Epidermal melanocyte (primary cell): ENCODE results near the gene TBC1D8B.
A peak's percentile ranks its signal among the peaks of the same experiment; 100 is the strongest.
"Not testable (repeated sequence)": the region's sequence is repeated elsewhere in the genome, so short reads cannot be mapped to it uniquely, and the experiment has no call there.

ENCODE experiments used
- DNase-seq: peaks from one replicate; pipeline ENCODE4 v3.0.0; 2011; ENCODE audit warnings: low spot score; ENCODE audit not compliant: insufficient read length

TBC1D8B gene

GRCh38 chrX:106802388-106803275 lies at the start of gene TBC1D8B:
Gene TBC1D8B, plus strand, starts transcription at chrX:106802673. Its CDS starts 181 bp downstream, at chrX:106802854.
- DNase-seq: peak; percentile 33

DNA sequence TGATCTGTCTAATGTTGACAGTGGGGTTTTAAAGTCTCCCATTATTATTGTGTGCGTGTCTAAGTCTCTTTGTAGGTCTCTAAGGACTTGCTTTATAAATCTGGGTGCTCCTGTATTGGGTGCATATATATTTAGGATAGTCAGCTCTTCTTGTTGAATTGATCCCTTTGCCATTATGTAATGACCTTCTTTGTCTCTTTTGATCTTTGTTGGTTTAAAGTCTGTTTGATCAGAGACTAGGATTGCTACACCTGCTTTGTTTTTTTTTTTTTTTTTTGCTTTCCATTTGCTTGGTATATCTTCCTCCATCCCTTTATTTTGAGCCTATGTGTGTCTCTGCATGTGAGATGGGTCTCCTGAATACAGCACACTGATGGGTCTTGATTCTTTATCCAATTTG lies 33.2 kb upstream of the TBC1D8B start:
- not testable (repeated sequence) for DNase-seq

DNA sequence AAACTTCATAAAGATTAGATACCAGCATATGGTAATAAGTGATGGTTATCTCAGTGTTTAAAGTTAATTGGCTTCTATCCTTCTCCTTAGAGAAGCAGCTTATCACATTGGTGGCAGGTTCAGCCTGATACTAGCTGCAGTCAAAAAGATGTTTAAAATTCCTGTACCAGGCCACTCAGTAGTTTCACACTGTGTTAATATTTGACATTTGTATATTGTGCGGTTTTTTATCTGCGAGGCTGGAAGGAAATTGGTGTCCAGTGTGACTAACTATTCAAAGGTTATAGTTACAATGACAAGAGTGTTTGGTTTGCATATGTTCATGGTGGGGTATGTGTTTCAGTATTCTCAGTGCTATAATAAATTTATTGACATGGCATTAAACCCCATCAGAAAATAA lies 27.5 kb upstream of the TBC1D8B start:
- no peak for DNase-seq

GRCh38 chrX:106780264-106780663 lies 22.2 kb upstream of the TBC1D8B start:
- DNase-seq: no peak

- no peak for DNase-seq
These were observed 21.7 kb upstream of the TBC1D8B start for GRCh38 chrX:106780664-106781377.

GRCh38 chrX:106783716-106784115 lies 18.8 kb upstream of the TBC1D8B start:
- DNase-seq: no peak

- peak; percentile 15 for DNase-seq
These were observed 11.0 kb upstream of the TBC1D8B start for GRCh38 chrX:106791495-106791894.

- DNase-seq: no peak
These were observed 448 bp upstream of the TBC1D8B start for GRCh38 chrX:106802063-106802387.

DNA sequence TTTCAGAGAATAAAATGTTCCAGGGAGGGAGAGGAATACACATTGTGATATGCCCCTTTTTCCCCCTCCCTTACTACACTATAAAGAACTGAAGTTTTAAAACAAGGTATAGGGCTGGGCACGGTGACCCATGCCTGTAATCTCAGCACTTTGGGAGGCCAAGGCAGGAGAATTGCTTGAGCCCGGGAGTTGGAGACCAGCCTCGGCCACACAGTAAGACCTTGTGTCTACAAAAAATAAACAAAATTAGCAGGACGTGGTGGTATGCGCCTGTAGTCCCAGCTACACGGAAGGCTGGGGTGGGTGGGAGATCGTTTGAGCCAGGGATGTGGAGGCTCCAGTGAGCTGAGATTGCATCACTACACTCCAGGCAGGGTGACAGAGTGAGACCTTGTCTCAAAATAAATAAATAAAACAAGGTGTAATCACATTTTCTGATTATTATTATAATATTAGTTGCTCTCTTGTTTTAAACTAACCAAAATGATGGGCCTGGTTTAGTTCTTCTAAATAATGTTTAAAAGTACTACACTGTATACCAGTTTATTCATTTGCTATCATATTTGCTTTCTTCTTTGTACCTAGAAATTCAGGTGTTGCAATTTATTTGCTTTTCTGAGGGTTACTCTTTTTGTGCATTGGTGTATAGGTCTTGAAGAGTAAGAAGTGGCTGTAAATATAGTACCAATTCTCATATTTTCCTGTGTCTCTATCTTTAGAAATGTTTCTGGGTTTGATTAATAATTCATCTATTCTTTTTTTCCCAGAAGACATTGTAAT lies 8.8 kb downstream of the TBC1D8B start:
- DNase-seq: no peak

GRCh38 chrX:106812930-106813329 lies 10.5 kb downstream of the TBC1D8B start:
- not testable (repeated sequence) for DNase-seq

DNA sequence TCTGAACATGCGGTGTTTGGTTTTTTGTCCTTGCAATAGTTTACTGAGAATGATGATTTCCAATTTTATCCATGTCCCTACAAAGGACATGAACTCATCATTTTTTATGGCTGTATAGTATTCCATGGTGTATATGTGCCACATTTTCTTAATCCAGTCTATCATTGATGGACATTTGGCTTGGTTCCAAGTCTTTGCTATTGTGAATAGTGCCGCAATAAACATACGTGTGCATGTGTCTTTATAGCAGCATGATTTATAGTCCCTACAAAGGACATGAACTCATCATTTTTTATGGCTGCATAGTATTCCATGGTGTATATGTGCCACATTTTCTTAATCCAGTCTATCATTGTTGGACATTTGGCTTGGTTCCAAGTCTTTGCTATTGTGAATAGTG lies 11.6 kb downstream of the TBC1D8B start:
- DNase-seq: not testable (repeated sequence)

DNA sequence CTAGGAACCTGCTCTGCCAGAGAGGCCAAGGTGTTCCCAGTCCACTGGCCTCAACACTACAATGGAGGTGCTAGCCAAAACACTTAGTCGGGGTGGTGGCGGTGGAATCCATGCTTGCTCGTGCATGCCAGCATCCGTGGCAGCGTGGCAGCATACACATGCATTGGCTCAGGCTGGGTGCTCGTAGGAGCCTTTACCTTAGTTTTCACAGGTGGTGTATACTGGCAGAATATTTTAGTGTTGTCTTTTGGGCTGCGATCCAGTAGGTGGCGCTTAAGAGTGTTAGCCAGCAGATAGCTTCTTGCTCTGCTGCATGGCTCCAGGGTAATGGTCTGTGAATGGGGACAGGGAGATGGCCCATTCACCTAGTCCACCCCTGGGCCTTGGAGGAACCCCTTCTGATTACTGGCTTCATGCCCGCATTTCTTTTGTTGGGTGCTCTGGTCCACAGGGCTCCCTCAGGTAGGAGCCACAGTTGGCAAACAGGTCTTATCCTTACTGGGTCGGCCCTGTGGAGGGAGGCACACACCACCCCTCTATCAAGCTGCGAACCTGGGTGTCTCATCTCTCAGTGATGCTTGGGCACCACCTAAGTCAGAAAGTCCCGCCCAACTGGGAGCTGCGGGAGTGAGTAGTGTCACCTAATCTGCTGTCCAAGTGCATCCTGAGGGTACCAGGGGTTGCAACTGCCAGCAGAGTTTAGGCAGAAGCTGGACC lies 60.7 kb downstream of the TBC1D8B start:
- no peak for DNase-seq

DNA sequence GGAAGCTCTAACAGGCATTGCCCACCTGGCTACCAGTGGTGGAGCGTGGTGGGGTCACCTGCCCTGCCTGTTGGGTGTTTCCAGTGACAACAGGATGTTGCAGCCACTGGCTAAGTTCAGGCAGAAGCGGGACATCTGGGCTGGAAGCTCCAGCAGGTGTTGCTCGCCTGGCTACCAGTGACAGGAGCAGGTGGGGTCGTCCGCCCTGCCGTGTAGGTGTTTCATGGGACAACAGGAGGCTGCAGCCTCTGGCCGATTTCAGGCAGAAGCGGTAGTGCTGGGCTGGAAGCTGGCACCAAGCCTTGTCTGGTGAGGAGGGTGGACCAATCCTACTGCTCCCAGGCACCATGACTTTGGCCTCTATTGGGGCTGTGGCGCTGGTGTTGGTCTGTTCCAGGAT lies 61.2 kb downstream of the TBC1D8B start:
- no peak for DNase-seq

DNA sequence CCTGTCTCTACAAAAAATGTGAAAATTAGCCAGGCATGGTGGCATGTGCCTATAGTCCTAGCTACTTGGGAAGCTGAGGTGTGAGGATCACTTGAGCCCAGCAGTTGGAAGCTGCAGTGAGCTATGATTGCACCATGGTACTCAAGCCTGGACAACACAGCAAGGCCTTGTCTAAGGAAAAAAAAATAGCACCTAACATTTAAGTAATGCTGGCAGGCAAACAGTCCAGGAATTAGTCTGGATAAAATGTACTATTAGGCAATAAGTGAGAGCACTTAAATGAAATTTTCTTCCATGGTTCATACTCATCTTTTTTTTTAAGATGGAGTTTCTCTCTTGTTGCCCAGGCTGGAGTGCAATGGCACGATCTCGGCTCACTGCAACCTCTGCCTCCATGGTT lies 70.3 kb downstream of the TBC1D8B start:
- DNase-seq: not testable (repeated sequence)

DNA sequence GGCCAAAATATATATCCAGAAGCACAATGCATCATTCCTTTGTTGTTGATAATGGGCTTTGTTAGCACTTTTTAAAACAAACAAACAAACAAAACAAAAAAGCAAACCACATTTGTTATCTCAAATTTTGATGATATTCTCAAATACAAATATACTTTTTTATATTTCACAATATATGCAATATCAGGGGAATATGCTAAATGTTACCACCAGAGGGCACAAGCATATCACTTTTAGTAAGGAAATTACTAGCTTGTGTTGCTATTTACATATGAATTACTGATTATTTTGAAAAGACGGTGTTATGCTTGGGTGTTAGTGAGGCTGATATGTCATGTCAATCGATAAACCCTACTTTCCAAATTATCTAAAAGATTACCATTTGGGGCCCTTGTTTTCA lies 71.6 kb downstream of the TBC1D8B start:
- no peak for DNase-seq

DNA sequence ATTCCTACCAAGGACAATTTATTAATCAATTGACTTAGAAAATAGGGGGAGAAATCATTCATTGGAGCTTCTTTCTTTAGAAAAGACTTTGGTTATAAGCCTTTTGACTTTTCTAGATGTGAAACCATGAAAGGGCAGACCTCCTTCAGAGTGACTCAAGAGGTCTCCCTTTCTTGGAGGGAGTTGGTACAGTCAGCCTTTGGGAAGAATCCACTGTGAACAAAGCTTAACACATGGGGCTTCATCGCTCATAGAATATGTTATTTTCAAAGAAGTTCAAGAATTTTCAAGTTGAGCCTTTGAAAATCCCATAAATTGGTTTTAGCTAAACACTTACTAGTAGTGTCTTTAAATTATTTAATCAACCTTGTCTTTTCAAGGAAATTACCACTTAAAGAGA lies 72.7 kb downstream of the TBC1D8B start:
- DNase-seq: no peak

DNA sequence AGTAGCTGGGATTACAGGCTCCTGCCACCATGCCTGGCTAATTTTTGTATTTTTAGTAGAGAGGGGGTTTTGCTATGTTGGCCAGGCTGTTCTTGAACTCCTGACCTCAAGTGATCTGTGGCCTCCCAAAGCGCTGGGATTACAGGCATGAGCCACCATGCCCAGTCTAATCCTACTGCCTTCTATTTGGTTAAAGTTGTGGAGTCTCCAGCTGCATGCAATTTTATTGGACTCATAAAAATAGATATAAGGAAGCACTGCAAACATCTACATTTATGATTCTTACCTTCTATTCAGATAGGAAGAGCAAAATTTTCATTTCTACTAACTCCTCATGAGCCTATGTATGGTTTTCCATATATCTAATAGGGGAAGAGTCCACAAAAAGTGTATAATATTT lies 87.0 kb downstream of the TBC1D8B start:
- DNase-seq: no peak

GRCh38 chrX:106891762-106892460 lies 89.4 kb downstream of the TBC1D8B start:
- DNase-seq: no peak

- no peak for DNase-seq
These were observed 92.0 kb downstream of the TBC1D8B start for GRCh38 chrX:106894392-106894909.

DNA sequence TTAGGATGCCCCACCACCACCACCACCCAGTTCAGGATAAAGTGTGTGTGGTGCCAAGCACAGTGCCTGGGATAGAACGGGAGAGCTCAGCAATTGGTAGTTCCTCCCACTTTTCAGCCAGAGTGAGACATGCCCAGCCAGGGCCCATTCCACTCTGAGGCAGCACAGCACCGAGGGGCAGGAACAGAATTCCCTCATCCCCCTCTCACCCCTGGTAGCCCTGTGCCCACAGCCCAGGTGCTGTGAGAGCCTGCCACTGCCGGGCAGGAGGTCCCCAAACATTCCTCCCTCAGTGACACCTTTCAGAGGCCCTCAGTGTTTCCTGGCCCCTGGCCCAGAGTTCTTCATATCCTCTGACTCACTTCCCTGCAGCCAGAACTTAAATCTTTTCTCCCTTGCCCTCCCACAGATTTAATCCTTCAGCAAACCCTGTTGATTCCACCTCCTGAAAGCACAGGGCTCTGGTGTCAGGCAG lies 92.5 kb downstream of the TBC1D8B start:
- DNase-seq: no peak
